Measurements from ENCODE around the gene ALS2CL.
"Not testable (repeated sequence)": the region's sequence is repeated elsewhere in the genome, so short reads cannot be mapped to it uniquely, and the experiment has no call there.

Gene ALS2CL

GRCh38 chr3:46693038-46693891, at the start of gene ALS2CL:
Gene ALS2CL, minus strand, starts transcription at chr3:46693679. Its CDS starts 4,239 bp downstream, at chr3:46689440.
- DNase-seq = peak; percentile 83

- DNase-seq = no peak
These were observed 49.6 kb upstream of the ALS2CL start for GRCh38 chr3:46742992-46743585.

GRCh38 chr3:46739565-46739964, 46.1 kb upstream of the ALS2CL start:
- not testable (repeated sequence) for DNase-seq

GRCh38 chr3:46737329-46737731, 43.9 kb upstream of the ALS2CL start:
- no peak for DNase-seq

GRCh38 chr3:46736006-46736872, 42.8 kb upstream of the ALS2CL start:
- DNase-seq = no peak

- DNase-seq = no peak
These were observed 41.3 kb upstream of the ALS2CL start for GRCh38 chr3:46734773-46735172.

GRCh38 chr3:46733026-46733800, 39.7 kb upstream of the ALS2CL start:
- DNase-seq = no peak

- DNase-seq = no peak
These were observed 38.3 kb upstream of the ALS2CL start for GRCh38 chr3:46731795-46732194.

GRCh38 chr3:46730819-46731218, 37.3 kb upstream of the ALS2CL start:
- DNase-seq = no peak

- DNase-seq = no peak
These were observed 35.6 kb upstream of the ALS2CL start for GRCh38 chr3:46729038-46729437.

GRCh38 chr3:46725621-46726314, 32.3 kb upstream of the ALS2CL start:
- DNase-seq = no peak

- DNase-seq = no peak
These were observed 30.9 kb upstream of the ALS2CL start for GRCh38 chr3:46724424-46724823.

GRCh38 chr3:46722443-46722842, 29.0 kb upstream of the ALS2CL start:
- no peak for DNase-seq

GRCh38 chr3:46721009-46721408, 27.5 kb upstream of the ALS2CL start:
- no peak for DNase-seq

GRCh38 chr3:46719735-46720271, 26.3 kb upstream of the ALS2CL start:
- no peak for DNase-seq

GRCh38 chr3:46719044-46719565, 25.6 kb upstream of the ALS2CL start:
- no peak for DNase-seq

- no peak for DNase-seq
These were observed 24.2 kb upstream of the ALS2CL start, which contains the start of gene PRSS50 for GRCh38 chr3:46717447-46718231. Gene PRSS50, minus strand, starts transcription at chr3:46717869. Its CDS starts 45 bp downstream, at chr3:46717824.

GRCh38 chr3:46716461-46717441, 23.3 kb upstream of the ALS2CL start:
- DNase-seq = no peak

- no peak for DNase-seq
These were observed 22.2 kb upstream of the ALS2CL start for GRCh38 chr3:46715507-46716175.

Measured in CD4-positive, alpha-beta T cell treated with Interleukin-17A for 1 hour (primary cell).